Measurements from ENCODE around the gene NT5M.

The NT5M gene

DNA sequence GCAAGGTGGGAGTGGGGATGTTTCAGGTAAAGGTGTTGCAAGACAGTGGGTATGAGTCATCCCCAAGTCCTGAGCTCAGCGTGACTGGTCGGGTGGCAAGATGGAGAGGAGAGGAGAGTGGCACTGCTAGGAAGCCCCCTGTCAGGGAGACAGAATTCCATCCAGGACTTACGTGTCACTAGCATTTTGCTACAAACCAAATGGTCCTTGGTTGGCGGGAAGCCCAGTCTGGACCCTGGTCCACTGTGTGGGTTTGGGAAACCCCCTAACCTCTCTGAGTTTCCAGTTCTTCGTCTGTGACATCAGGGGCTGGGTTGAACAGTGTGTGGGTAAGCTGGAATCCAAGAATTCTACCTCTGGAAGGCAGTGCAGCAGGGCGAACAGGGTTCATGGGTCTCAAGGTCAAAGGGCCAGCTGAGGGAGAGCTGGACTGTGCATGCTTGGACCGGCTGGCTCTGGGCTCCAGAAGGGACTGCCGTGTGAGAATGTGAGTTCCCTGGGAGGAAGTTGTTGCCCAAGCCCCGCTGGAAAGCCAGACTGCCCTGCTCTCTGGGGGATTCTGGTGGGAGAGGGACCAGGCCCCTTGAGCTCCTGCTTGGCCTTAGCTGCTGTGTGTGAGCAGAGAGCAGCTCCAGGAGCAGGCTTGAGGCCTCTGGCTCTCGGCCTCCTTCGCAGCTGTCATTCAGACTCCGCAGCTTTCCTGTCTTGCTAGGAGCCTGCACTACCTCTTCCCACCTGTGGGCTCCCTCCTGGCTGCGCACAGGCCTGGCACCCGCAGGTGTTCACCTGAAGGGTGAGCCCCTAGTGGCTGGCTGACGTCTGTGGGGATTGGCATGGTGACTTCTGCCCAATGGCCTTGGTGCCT is 84.6 kb downstream of the NT5M start:
- Histone ChIP-seq H3K36me3 (ENCODE audit: control insufficient read depth, insufficient read depth, low read length) (no peaks in the 10 kb centered on the region), H3K9me3 (ENCODE audit: control insufficient read depth, low read length) (no peaks in the 10 kb centered on the region), H3K4me3 (ENCODE audit: extremely low read depth, insufficient read depth, low read length, poor library complexity, severe bottlenecking) (no peak overlapping the region), H3K27ac (ENCODE audit: low read depth, low read length, severe bottlenecking) (no peak overlapping the region), H3K4me1 (ENCODE audit: control insufficient read depth, insufficient read depth, low read length, poor library complexity, severe bottlenecking) (no peaks in the 10 kb centered on the region)
- WGBS, 2 experiments (ENCODE audit: insufficient coverage in 2 of 2), result 77% methylated on average over 12 to 15 of the region's 15 CpGs

DNA sequence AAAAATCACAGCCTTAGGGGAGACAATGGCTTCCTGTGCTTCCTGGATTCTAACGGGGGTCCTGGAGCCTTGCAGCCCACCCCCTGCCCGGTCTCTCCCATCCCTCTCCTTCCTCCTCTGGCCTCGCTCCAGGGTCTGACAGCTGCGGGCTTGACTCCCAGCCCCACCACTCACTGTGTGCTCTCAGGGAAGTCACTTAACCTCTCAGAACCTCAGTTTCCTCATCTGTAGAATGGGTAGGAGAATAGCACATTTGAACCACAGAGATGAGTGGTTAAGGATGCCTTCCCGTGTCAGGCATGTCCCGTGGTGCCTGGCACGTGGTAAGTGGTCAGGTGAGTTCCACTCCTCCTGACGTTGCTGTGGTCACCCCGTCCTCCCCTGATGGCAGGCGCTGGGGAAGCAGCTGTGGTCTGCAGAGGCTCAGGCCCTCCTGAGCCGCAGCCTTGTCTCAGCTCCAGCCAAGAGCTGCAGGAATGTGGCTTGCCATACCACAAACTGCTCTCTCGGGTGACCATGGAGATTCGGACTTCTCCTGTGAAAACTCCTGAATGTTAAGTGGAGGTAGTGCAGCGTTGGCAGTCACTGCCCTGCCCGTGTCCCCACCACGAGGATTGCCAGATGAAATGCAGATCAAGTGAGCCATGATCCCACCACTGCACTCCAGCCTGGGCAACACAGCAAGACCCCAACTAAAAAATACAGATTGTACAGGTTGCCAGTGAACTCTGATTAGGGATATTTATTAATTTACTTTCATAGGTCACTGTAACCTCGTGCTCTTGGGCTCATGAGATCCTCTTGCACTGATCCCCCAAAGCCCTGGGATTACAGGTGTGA is 85.7 kb downstream of the NT5M start:
- no peaks in the 10 kb centered on the region for H3K4me1 ChIP-seq (ENCODE audit: control insufficient read depth, insufficient read depth, low read length, poor library complexity, severe bottlenecking)
- H3K36me3 ChIP-seq (ENCODE audit: control insufficient read depth, insufficient read depth, low read length), result no peaks in the 10 kb centered on the region
- no peaks in the 10 kb centered on the region for H3K9me3 ChIP-seq (ENCODE audit: control insufficient read depth, low read length)
- H3K27ac ChIP-seq (ENCODE audit: low read depth, low read length, severe bottlenecking), result no peak overlapping the region
- 92 to 94% methylated on average over 15 to 16 of the region's 17 CpGs for WGBS, 2 experiments (ENCODE audit: insufficient coverage in 2 of 2)
- H3K4me3 ChIP-seq (ENCODE audit: extremely low read depth, insufficient read depth, low read length, poor library complexity, severe bottlenecking), result no peak overlapping the region

DNA sequence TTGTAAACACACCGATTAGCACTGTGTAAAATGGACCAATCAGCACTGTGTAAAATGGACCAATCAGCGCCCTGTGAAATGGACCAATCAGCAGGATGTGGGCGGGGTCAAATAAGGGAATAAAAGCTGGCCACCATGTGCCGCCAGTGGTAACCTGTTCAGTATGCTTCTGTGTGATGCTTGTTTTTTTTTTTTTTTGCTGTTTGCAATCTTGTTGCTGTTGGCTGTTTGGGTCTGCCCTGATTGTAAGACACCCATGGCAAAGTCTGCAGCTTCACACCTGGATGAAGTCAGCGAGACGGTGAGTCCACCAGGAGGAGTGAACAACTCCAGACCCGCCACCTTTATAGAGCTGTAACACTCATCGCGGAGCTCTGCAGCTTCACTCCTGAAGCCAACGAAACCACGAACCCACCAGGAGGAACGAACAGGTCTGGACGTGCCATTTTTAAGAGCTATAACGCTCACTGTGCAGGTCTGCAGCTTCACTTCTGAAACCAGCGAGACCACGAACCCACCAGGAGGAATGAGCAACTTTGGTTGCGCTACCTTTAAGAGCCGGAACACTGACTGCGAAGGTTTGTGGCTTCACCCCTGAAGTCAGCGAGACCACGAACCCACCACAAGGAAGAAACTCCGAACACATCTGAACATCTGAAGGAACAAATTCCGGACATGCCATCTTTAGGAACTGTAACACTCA is 88.6 kb downstream of the NT5M start:
- Histone ChIP-seq H3K27ac (ENCODE audit: low read depth, low read length, severe bottlenecking) (no peak overlapping the region), H3K4me3 (ENCODE audit: extremely low read depth, insufficient read depth, low read length, poor library complexity, severe bottlenecking) (no peak overlapping the region), H3K36me3 (ENCODE audit: control insufficient read depth, insufficient read depth, low read length) (no peaks in the 10 kb centered on the region), H3K9me3 (ENCODE audit: control insufficient read depth, low read length) (peaks cover 5% of the 10 kb centered on the region), H3K4me1 (ENCODE audit: control insufficient read depth, insufficient read depth, low read length, poor library complexity, severe bottlenecking) (no peaks in the 10 kb centered on the region)
- WGBS, 2 experiments (ENCODE audit: insufficient coverage in 2 of 2), result 92 to 97% methylated on average over 22 of the region's 23 CpGs

DNA sequence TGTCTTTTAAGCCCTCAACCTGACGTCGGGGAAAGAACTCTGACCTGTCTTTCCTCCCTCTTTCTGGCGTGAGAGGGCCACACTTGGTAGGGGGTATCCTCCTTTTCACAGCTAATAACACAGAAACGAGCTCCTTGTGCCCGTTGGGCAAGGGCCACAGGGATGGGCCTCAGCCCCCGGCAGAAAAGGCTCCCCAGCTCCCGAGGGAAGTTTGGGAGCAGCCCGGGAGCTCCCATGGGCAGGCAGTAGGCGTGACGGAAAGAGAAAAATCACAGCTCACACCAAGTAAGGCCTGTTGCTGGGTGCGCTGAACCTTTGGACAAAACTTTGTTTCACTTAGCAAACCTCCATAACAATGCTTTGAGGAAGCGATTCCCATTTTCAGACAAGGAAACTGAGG is 90.8 kb downstream of the NT5M start:
- Histone ChIP-seq H3K4me1 (ENCODE audit: control insufficient read depth, insufficient read depth, low read length, poor library complexity, severe bottlenecking) (peaks cover 6% of the 10 kb centered on the region), H3K9me3 (ENCODE audit: control insufficient read depth, low read length) (peaks cover 5% of the 10 kb centered on the region), H3K36me3 (ENCODE audit: control insufficient read depth, insufficient read depth, low read length) (no peaks in the 10 kb centered on the region), H3K4me3 (ENCODE audit: extremely low read depth, insufficient read depth, low read length, poor library complexity, severe bottlenecking) (no peak overlapping the region), H3K27ac (ENCODE audit: low read depth, low read length, severe bottlenecking) (no peak overlapping the region)
- 91 to 95% methylated on average over 11 to 12 of the region's 12 CpGs for WGBS, 2 experiments (ENCODE audit: insufficient coverage in 2 of 2)

DNA sequence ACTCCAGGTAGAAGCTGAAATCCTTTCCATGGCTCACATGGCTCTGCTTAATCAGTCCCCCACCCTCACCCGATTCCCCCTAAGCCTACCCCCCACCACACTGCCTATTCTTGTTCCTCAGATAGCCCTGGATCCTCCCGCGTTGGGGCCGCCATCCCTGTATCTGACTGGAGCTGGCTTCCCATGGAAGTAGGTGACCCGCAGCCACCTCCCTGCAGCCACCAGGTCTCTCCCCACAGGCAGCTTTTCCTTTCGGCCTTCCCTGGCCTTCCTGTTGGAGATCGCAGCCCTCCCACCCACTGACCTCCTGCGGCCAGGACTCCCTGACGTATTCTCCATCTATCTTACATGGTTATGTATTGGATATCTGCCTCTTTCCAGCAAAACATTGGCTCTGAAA is 91.3 kb downstream of the NT5M start:
- Histone ChIP-seq H3K4me3 (ENCODE audit: extremely low read depth, insufficient read depth, low read length, poor library complexity, severe bottlenecking) (no peak overlapping the region), H3K9me3 (ENCODE audit: control insufficient read depth, low read length) (peaks cover 5% of the 10 kb centered on the region), H3K27ac (ENCODE audit: low read depth, low read length, severe bottlenecking) (no peak overlapping the region), H3K36me3 (ENCODE audit: control insufficient read depth, insufficient read depth, low read length) (no peaks in the 10 kb centered on the region), H3K4me1 (ENCODE audit: control insufficient read depth, insufficient read depth, low read length, poor library complexity, severe bottlenecking) (peaks cover 9% of the 10 kb centered on the region)
- 78 to 93% methylated on average over 3 to 8 of the region's 9 CpGs for WGBS, 2 experiments (ENCODE audit: insufficient coverage in 2 of 2)

DNA sequence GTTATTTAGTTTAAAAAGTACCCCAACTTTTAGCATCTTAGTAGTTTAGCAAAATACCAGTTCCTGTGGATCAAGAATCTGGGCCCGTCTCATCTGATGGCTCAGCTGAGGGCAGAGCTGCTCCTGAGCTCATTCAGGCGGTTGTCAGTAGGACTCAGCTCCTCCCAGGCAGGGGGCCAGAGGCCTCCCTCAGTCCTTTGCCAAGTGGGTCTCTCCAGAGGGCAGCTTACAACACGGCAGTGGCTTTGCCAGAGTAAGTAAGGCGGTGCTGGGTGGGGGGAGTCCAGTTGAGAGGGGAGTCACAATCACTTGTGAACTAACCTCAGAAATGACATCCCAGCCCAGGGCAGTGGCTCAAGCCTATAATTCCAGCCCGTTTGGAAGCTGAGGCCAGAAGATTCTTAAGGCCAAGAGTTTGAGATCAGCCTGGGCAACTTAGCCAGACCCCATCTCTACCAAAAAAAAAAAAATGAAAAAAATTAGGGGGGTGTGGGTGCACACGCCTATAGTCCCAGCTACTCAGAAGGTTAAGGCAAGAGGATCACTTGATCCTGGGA is 92.2 kb downstream of the NT5M start:
- Histone ChIP-seq H3K9me3 (ENCODE audit: control insufficient read depth, low read length) (peaks cover 5% of the 10 kb centered on the region), H3K27ac (ENCODE audit: low read depth, low read length, severe bottlenecking) (no peak overlapping the region), H3K4me1 (ENCODE audit: control insufficient read depth, insufficient read depth, low read length, poor library complexity, severe bottlenecking) (peaks cover 17% of the 10 kb centered on the region), H3K4me3 (ENCODE audit: extremely low read depth, insufficient read depth, low read length, poor library complexity, severe bottlenecking) (no peak overlapping the region), H3K36me3 (ENCODE audit: control insufficient read depth, insufficient read depth, low read length) (no peaks in the 10 kb centered on the region)
- WGBS, 2 experiments (ENCODE audit: insufficient coverage in 2 of 2), result 82 to 95% methylated on average over 4 to 5 of the region's 6 CpGs

DNA sequence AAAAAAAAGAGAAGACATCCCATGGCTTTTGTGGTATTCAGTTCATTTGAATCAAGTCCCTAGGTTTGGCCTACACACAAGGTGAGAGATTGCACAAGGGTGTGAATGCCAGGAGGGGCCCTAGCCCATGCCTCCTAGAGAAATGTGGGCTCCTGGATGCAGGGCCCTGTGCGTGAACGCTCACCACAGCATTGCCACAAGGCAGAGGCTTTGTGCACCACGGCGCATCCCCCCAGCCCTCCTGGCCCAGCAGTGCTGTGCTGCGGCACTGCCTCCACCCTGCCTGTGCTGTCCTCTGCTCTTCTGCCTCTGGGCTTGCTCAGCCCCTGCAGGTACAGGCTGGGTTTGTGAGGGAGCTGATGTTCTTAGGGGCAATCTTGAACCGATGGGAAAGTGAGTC is 92.7 kb downstream of the NT5M start:
- H3K9me3 ChIP-seq (ENCODE audit: control insufficient read depth, low read length), result peaks cover 5% of the 10 kb centered on the region
- H3K4me1 ChIP-seq (ENCODE audit: control insufficient read depth, insufficient read depth, low read length, poor library complexity, severe bottlenecking), result peaks cover 18% of the 10 kb centered on the region
- H3K36me3 ChIP-seq (ENCODE audit: control insufficient read depth, insufficient read depth, low read length), result no peaks in the 10 kb centered on the region
- 90 to 97% methylated on average over 6 of the region's 6 CpGs for WGBS, 2 experiments (ENCODE audit: insufficient coverage in 2 of 2)
- H3K27ac ChIP-seq (ENCODE audit: low read depth, low read length, severe bottlenecking), result no peak overlapping the region
- no peak overlapping the region for H3K4me3 ChIP-seq (ENCODE audit: extremely low read depth, insufficient read depth, low read length, poor library complexity, severe bottlenecking)
